Osteoblast (primary cell): Measurements from ENCODE around the gene SNTG2. TPM values are rescaled to one million over a fixed set of nuclear protein-coding genes. Genes with fewer than 3 reads are reported as not detected.

Experiments
- DNase-seq: peaks from one replicate; pipeline ENCODE4 v3.0.0; 2011; ENCODE audit warnings: low spot score, mixed read lengths; ENCODE audit not compliant: insufficient read length; ENCODE audit errors: missing footprints
- H2AFZ ChIP-seq: 2 replicates; pipeline ENCODE4 v1.6.0; 2011; ENCODE audit warnings: mild to moderate bottlenecking, low read length
- H3K27ac ChIP-seq: 2 replicates; pipeline ENCODE4 v1.5.1; 2011; ENCODE audit warnings: mild to moderate bottlenecking, low read depth, low read length, moderate library complexity
- H3K27me3 ChIP-seq: 2 replicates; pipeline ENCODE4 v1.6.0; 2012; ENCODE audit warnings: mild to moderate bottlenecking, control low read depth, inconsistent platforms, low read length, moderate library complexity; ENCODE audit not compliant: insufficient read depth
- H3K36me3 ChIP-seq: 2 replicates; pipeline ENCODE4 v1.5.1; 2011; ENCODE audit warnings: mild to moderate bottlenecking, low read length, control low read depth, moderate library complexity; ENCODE audit not compliant: insufficient read depth
- H3K4me1 ChIP-seq: 2 replicates; pipeline ENCODE4 v1.5.1; 2011; ENCODE audit warnings: mild to moderate bottlenecking, low read length, control low read depth, moderate library complexity; ENCODE audit not compliant: insufficient read depth
- H3K4me2 ChIP-seq: 2 replicates; pipeline ENCODE4 v1.6.0; 2011; ENCODE audit warnings: mild to moderate bottlenecking, low read length; ENCODE audit not compliant: insufficient read depth
- H3K4me3 ChIP-seq: fragments of 200-600 bp; sonication (generic); 3 replicates; pipeline ENCODE4 v1.5.1; 2012; ENCODE audit warnings: mild to moderate bottlenecking, low read length, inconsistent platforms; ENCODE audit not compliant: insufficient read depth
- H3K79me2 ChIP-seq: 2 replicates; pipeline ENCODE4 v1.6.0; 2012; ENCODE audit warnings: mild to moderate bottlenecking, low read length, control low read depth, inconsistent platforms; ENCODE audit not compliant: insufficient read depth
- H3K9me3 ChIP-seq: 2 replicates; pipeline ENCODE4 v1.5.1; 2011; ENCODE audit warnings: low read depth, low read length, control low read depth
- H4K20me1 ChIP-seq: 2 replicates; pipeline ENCODE4 v1.6.0; 2012; ENCODE audit warnings: mild to moderate bottlenecking, low read length, control low read depth; ENCODE audit not compliant: insufficient read depth
- CTCF ChIP-seq: IDR thresholded peaks from 2 replicates; pipeline ENCODE4 v1.5.1; 2011; ENCODE audit warnings: mild to moderate bottlenecking, low read depth, low read length, moderate library complexity; ENCODE audit errors: extremely low read depth
- total RNA-seq: library from RNA; depleted of rRNA; stranded (reverse); fragments of >200 nt; gene quantifications from 2 replicates; pipeline ENCODE4 v1.2.3, GENCODE V29; 2012

The SNTG2 gene
- total RNA-seq, 1 donor = 1.4 TPM

DNA sequence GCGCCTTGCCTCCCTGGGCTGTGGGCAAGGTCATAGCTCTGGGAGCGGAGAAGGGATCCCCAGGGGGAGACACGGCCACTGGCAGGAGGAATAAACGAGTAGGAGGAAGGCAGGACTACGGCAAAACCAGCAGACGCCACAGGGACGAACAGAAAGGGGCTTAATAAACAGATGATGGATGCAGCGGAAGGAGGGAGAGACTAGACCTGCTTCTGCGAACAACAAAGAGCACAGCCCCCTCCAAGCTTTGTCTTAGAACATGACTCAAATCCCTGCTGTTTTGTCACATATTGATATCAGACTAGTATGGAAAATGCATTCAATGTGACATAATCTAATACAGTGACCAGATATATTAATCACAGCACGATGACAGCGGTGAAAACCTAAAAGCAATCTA lies 306.7 kb downstream of the SNTG2 start:
- Histone ChIP-seq H3K9me3 (no peaks in the 10 kb centered on the region), H3K4me1 (no peaks in the 10 kb centered on the region), H3K27me3 (no peaks in the 10 kb centered on the region), H3K36me3 (no peaks in the 10 kb centered on the region), H3K79me2 (no peaks in the 10 kb centered on the region), H4K20me1 (no peaks in the 10 kb centered on the region), H3K27ac (no peak overlapping the region), H3K4me2 (no peak overlapping the region), H2AFZ (no peak overlapping the region), H3K4me3 (no peak overlapping the region)
- no peak for TF ChIP-seq CTCF
- DNase-seq = no peak

DNA sequence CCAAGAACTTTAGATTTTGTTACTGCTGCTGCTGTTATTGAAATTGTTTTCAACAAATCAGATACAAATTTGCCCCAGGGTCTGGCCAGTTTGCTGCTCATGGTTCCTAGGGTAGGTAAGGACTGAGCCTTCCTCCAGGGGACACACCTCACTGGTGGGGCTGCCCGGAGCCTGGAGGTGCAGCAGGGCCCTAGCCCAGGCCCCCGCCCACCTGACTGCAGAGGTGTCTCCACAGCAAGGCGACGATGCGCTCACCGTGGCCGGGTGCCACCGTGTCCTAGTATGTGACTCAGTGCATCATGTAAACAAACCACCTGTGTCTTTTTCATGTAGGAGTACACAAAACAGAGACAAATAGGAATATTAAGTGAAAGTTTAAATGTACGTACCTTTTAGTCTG lies 309.1 kb downstream of the SNTG2 start:
- Histone ChIP-seq H3K4me2 (no peak overlapping the region), H3K4me3 (no peak overlapping the region), H3K27ac (no peak overlapping the region), H4K20me1 (no peaks in the 10 kb centered on the region), H3K27me3 (no peaks in the 10 kb centered on the region), H2AFZ (no peak overlapping the region), H3K36me3 (no peaks in the 10 kb centered on the region), H3K9me3 (no peaks in the 10 kb centered on the region), H3K79me2 (no peaks in the 10 kb centered on the region), H3K4me1 (no peaks in the 10 kb centered on the region)
- TF ChIP-seq CTCF = no peak
- DNase-seq = no peak

GRCh38 chr2:1262609-1263008 lies 312.0 kb downstream of the SNTG2 start:
- H3K36me3 ChIP-seq = no peaks in the 10 kb centered on the region
- DNase-seq = no peak
- H4K20me1 ChIP-seq = no peaks in the 10 kb centered on the region
- no peak overlapping the region for H3K4me2 ChIP-seq
- no peak for TF ChIP-seq CTCF
- no peaks in the 10 kb centered on the region for H3K4me1 ChIP-seq
- H3K9me3 ChIP-seq = no peaks in the 10 kb centered on the region
- H3K79me2 ChIP-seq = no peaks in the 10 kb centered on the region
- H3K4me3 ChIP-seq = no peak overlapping the region
- no peaks in the 10 kb centered on the region for H3K27me3 ChIP-seq
- no peak overlapping the region for H3K27ac ChIP-seq
- H2AFZ ChIP-seq = no peak overlapping the region

DNA sequence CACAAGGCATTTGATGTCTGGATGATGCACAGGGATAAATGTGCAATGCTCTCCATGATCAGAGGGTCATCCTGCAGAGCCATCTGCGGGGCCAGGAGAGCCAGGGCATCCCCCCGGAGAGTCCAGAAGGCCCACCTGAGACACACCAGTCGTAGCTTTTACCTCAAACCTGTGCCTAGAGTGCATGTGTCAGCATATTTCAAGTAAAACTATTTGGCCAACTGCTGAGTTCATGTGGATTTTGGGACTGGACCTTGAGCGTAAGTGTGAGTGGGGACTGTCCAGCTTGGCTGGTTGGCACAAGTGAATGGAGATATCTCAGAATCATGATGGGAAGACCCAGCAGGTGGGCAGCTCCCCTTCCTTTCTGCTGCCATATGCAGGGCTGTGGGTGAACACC lies 314.8 kb downstream of the SNTG2 start:
- H3K27me3 ChIP-seq = no peaks in the 10 kb centered on the region
- no peak overlapping the region for H3K27ac ChIP-seq
- no peaks in the 10 kb centered on the region for H3K36me3 ChIP-seq

More for the DNA sequence above, 314.8 kb downstream of the SNTG2 start:
- no peak for DNase-seq
- Histone ChIP-seq H3K4me3 (no peak overlapping the region), H3K9me3 (no peaks in the 10 kb centered on the region), H3K79me2 (no peaks in the 10 kb centered on the region), H3K4me1 (no peaks in the 10 kb centered on the region), H3K4me2 (no peak overlapping the region), H2AFZ (no peak overlapping the region), H4K20me1 (no peaks in the 10 kb centered on the region)
- TF ChIP-seq CTCF = no peak
